Measurements from ENCODE around the gene ABL2. TPM values are rescaled to one million over a fixed set of nuclear protein-coding genes. Genes with fewer than 3 reads are reported as not detected.
"Not testable (repeated sequence)": the region's sequence is repeated elsewhere in the genome, so short reads cannot be mapped to it uniquely, and the experiment has no call there.

Gene ABL2
- total RNA-seq, 1 donor from 2014 or later: 7.4 TPM

DNA sequence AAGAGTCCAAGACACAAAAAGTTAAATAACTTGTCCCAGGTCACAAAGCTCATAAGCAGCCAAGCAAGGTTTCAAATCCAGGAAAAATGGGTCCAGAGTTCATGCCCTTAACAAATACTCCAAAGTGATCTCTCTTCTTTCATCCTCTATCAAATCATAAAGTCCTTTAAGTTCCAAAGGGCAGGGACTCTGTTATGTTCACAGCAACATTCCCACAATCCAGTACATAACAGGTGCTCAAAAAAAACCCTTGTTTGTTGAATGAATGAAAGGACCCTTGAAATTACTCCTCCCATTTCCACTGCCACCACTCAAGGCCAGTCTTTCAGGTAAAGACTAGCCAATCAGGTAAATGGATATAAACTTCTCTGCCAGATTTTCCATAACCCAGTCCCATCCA is 2.7 kb downstream of the ABL2 start:
- DNase-seq: no peak
- ATAC-seq (ENCODE audit: poor library complexity): no peak
- intact Hi-C loops (cut with DNase I): no loop called here

GRCh38 chr1:179224466-179224865 is 5.0 kb downstream of the ABL2 start:
- DNase-seq; ATAC-seq (ENCODE audit: poor library complexity); intact Hi-C loops (cut with DNase I): not testable (repeated sequence)

GRCh38 chr1:179221121-179221520 is 8.4 kb downstream of the ABL2 start:
- ATAC-seq (ENCODE audit: poor library complexity); intact Hi-C loops (cut with DNase I); DNase-seq: not testable (repeated sequence)

- DNase-seq: no peak
- intact Hi-C loops (cut with DNase I): no loop called here
- peak; percentile 84 for ATAC-seq (ENCODE audit: poor library complexity)
These were observed 11.5 kb downstream of the ABL2 start for GRCh38 chr1:179217943-179218507.

DNA sequence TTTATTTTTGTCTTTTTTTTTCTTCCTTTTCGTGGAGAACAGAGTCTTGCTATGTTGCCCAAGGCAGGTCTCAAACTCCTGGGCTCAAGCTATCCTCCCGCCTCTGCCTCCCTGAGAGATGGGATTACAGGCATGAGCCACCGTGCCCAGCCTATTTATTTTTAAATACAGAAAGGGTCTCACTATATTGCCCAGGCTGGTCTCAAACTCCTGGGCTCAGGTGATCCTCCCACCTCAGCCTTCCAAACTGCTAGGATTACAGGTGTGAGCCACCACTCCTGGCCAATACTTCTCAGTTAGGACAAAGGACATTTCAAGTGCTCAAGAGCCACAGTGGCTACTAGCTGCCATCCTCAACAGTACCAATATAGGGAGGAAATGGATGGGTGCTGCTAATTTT is 16.2 kb downstream of the ABL2 start:
- DNase-seq; ATAC-seq (ENCODE audit: poor library complexity); intact Hi-C loops (cut with DNase I): not testable (repeated sequence)

DNA sequence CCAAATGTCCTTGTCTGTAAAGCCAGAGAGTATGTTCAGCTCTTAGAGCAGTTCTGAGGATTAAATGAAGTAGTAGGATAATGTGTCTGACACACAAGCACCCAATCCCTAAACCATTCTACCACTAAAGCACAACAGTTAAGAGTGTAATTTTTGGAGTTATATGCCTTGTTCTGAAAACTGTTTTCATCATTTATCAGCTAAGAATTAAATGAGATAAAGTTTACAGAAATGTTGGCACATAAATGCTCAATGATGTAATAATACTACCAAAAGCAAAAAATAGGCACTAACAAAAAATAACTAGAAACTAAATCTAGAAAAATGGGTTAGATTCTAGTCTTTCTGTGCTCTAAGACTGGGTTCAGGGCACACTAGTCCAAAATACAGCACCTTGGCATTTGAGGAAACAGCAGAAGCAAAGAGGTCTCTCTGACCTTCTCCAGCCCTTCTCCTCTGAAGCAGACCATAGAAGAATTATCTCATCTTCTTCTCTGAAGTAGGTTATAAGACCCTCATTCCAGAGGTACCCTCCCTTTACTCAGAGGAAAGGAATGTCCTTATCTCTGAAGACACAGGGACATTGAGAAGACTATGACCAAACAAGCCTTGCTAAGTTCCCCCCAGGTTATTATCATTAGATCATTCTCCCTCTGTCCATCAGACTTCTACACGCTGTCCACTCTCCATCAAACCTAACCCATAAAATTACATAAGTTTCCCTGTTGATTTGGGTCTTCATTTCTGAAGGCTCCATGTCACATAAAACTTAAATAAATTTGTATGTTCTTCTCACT is 20.6 kb downstream of the ABL2 start:
- intact Hi-C loops (cut with DNase I): no loop called here
- no peak for ATAC-seq (ENCODE audit: poor library complexity)
- DNase-seq: no peak

- DNase-seq (no peak), ATAC-seq (ENCODE audit: poor library complexity) (peak; percentile 68)
- intact Hi-C loops (cut with DNase I): no loop called here
These were observed 22.7 kb downstream of the ABL2 start for GRCh38 chr1:179206812-179207211.

DNA sequence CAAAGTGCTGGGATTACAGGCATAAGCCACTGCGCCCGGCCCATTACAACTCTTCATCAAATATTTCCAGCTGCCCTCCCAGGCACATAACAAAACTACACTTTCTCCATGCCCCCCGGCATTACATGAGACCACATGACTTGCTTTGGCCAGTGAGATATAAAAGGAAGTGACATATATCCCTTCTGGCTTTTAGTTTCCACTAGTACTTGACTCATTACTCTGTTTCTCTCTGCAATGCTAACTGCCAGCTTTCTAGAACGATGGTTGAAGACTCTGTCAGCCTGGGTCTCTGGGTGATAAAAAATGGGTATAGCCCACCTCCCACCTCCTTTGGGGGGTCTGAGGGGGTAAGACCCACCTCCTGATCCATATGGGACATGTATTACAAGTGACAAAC is 24.2 kb downstream of the ABL2 start:
- DNase-seq: no peak
- intact Hi-C loops (cut with DNase I): no loop called here

DNA sequence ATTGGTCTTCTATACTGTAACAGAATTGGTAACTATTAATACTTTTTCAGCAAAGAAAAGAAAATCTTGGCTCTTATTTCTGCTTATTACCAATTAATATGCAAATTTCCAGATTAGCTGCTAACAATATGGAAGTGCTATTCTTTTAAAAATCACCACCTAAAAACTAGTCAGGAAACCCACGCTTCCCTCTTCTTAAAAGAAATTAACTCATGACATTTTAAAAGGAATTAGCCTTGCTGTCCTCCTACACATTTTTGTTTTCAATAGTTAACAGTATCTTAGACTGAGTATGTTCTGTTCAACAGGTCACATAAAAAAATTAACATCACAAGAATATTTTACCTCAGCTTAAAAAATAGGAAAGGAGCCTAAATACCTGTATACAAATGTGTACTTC is 27.3 kb downstream of the ABL2 start:
- intact Hi-C loops (cut with DNase I): no loop called here
- no peak for ATAC-seq (ENCODE audit: poor library complexity)
- no peak for DNase-seq

More for the DNA sequence above, 24.2 kb downstream of the ABL2 start:
- no peak for ATAC-seq (ENCODE audit: poor library complexity)

DNA sequence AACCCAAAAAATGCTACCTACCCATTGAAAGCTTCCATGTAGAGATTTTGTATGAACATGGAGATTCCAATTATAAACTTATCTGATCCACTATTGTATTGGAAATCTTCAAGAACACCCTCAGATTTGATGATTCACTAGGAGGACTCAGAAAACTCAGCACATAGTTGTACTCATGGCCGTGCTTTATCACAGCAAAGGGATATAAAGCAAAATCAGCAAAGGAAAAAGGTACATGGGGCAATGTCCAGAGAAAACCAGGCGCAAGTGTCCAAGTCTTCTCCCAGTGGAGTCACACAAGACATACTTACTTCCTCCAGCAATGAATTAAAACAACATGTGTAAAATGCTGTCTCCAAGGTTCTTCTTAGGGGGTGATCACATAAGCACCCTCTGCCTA is 28.9 kb downstream of the ABL2 start:
- ATAC-seq (ENCODE audit: poor library complexity): no peak
- no peak for DNase-seq
- intact Hi-C loops (cut with DNase I): no loop called here

DNA sequence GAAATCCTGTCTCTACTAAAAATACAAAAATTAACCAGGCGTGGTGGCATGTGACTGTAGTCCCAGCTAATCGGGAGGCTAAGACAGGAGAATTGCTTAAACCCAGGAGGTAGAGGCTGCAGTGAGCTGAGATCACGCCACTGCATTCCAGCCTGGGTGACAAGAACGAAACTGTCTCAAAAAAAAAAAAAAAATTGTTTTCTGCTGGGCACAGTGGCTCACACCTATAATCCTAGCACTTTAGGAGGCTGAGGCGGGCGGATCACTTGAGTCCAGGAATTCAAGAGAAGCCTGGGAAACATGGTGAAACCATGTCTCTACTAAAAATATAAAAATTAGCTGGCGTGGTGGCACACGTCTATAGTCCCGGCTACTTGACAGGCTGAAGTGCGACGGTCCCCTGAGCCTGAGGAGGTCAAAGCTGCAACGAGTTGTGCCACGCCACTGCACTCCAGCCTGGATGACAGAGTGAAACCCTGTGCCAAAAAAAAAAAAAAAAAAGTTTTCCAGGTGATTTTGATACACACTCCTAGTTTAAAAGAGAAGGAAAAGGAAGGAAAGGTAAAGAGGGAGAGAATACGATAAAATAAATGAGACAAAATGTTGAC is 31.7 kb downstream of the ABL2 start:
- intact Hi-C loops (cut with DNase I): loop anchor here (10.0 kb wide), 1 partner anchor 73 kb away; no protein-coding TSS in a partner anchor
- DNase-seq (no peak), ATAC-seq (ENCODE audit: poor library complexity) (peak; percentile 62)

DNA sequence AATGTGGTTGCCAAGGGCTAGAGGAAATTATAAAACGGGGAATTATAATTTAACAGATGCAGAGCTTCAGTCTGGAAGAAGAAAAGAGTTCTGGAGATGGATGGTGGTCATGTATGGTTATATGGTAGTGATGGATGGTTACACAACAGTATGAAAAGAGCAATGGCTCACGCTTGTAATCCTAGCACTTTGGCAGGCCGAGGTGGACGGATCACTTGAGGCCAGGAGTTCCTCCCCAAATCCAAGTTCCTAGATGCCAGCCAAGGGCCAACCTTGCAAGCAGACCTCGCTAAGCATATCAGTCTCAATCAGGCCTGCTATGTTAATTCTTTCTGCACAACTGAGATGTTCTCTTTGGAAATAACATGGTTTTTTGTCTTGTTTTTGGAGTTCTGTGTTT is 33.6 kb downstream of the ABL2 start:
- not testable (repeated sequence) for ATAC-seq (ENCODE audit: poor library complexity); DNase-seq
- intact Hi-C loops (cut with DNase I): loop anchor here (10.0 kb wide), 1 partner anchor 71 kb away; no protein-coding TSS in a partner anchor

DNA sequence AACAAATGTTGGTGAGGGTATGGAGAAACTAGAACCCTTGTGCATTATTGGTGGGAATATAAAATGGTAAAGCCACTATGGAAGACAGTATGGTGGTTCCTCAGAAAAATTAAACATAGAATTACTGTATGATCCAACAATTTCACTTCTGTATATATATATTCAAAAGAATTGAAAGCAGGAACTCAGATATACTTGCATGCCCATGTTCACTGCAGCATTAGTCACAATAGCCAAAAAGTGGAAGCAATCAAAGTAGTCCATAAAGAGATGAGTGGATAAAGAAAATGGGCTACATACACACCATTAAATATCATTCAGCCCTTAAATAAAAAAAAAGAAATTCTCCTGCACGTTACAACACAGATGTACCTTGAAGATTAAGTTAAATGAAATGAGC is 34.1 kb downstream of the ABL2 start:
- intact Hi-C loops (cut with DNase I): loop anchor here (10.0 kb wide), 1 partner anchor 71 kb away; no protein-coding TSS in a partner anchor
- ATAC-seq (ENCODE audit: poor library complexity) (no peak), DNase-seq (no peak)

DNA sequence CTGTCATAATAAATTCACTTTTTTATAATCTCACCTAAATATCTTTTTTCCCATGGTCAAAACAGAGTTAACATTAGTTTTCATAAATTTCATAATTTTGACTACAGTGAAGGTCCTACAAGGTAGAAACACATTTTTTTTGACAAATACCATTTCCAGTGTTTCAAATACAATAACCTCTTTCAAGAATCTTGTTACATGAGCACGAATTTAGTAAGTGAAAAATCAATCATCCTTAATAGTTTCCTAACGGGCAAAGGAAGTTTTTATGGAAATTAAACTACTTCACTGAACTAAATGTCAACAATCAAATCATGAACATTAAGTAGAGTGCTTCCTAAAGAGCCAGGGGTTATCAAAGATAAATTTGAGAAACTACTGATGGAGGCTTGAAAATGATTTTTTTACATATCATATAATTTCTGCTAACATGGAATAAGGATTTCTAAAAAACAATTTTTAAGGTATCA is 35.4 kb downstream of the ABL2 start:
- DNase-seq: no peak
- intact Hi-C loops (cut with DNase I): loop anchor here (10.0 kb wide), 1 partner anchor 69 kb away; no protein-coding TSS in a partner anchor
- ATAC-seq (ENCODE audit: poor library complexity): no peak

DNA sequence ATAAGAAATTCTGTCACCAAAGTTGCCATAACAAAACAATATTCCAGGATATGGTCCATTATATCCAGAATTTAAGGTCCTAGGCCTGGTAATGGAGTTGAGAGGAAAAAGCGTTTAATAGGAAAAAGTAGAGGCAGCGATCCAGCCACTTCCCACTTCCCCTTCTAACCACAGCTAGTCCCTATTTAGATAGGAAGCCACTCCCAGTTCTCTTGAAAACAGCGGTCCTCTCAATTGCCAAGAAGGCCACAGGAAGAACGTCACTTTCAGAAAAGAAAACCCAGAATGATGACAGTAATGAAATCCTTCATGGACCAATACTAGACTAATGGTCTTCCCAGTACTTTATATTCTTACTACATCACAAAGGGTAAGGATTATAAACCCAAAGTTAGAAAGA is 38.6 kb downstream of the ABL2 start:
- DNase-seq: no peak
- peak; percentile 64 for ATAC-seq (ENCODE audit: poor library complexity)
- intact Hi-C loops (cut with DNase I): loop anchor here (10.0 kb wide), 1 partner anchor 66 kb away; no protein-coding TSS in a partner anchor

DNA sequence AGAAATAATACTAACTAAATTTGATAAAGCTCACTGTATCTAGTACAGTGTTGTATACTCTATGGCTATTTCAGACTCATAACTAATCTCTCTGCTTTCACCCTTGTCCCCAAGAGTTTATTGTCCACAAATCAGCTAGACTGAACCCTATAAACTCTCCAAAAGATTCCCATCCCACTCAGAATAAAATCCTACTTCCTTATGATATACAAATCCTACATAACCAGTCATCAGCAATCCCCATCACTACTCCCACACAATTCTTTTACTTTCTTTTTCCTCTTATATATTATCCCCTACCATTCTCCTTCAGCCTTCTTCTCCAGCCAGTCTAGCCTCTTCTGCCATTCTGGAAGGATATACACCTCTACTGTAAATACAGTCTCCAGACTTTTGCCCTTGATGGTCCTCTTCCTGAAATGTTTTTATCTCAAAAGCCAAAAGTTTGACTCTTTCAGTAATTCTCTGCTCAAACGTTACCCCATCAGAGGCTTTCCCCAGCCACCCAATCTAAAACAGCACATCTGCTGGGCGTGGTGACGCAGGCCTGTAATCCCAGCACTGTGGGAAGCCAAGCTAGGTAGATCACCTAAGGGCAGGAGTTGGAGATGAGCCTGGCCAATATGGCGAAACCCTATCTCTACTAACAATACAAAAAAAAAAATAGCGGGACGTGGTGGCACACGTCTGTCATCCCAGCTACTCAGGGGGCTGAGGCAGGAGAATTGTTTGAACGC is 41.6 kb downstream of the ABL2 start:
- DNase-seq: no peak
- ATAC-seq (ENCODE audit: poor library complexity): no peak
- intact Hi-C loops (cut with DNase I): no loop called here

GRCh38 chr1:179187043-179187442 is 42.4 kb downstream of the ABL2 start:
- ATAC-seq (ENCODE audit: poor library complexity): no peak
- intact Hi-C loops (cut with DNase I): no loop called here
- no peak for DNase-seq

DNA sequence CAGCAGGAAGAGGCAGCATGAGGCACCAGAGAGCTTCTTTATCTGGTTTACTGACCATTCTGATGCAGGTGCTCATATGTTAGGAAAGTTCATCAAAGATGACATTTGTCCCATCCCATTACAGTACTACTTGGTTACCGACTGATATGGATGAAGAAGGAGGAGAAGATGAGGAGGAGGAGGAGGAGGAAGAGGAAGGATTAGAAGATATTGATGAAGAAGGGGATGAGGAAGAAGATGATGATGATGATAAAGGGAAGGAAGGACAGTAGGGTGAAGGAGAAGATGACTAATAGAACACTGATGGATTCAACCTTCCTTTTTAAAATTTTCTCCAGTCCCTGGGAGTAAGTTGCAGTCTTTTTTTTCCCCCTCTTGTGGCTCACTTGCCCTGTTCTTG is 45.1 kb downstream of the ABL2 start:
- intact Hi-C loops (cut with DNase I): no loop called here
- DNase-seq: no peak

GRCh38 chr1:179183857-179184256 is 45.6 kb downstream of the ABL2 start:
- intact Hi-C loops (cut with DNase I): no loop called here
- ATAC-seq (ENCODE audit: poor library complexity): no peak

More for the DNA sequence above, 45.1 kb downstream of the ABL2 start:
- ATAC-seq (ENCODE audit: poor library complexity): no peak

More at GRCh38 chr1:179183857-179184256, 45.6 kb downstream of the ABL2 start:
- no peak for DNase-seq

Measured in Right ventricle myocardium superior (tissue), 1 donor.